HFFc6 (cell line): ENCODE data around the gene ITPK1. TPM values are rescaled to one million over a fixed set of nuclear protein-coding genes. Genes with fewer than 3 reads are reported as not detected.

Experiments used
- DNase-seq: peaks from one replicate; pipeline ENCODE4 v3.0.0-alpha.2; 2018
- H3K27ac Mint-ChIP-seq: 2 replicates; pipeline ENCODE4 v1.8.0; 2020; ENCODE audit warnings: mild to moderate bottlenecking, mixed read lengths
- H3K27me3 Mint-ChIP-seq: 2 replicates; pipeline ENCODE4 v1.8.0; 2021; ENCODE audit warnings: mild to moderate bottlenecking, moderate library complexity, mixed read lengths; ENCODE audit not compliant: insufficient read depth
- H3K36me3 Mint-ChIP-seq: 2 replicates; pipeline ENCODE4 v1.8.0; 2021; ENCODE audit warnings: low read depth, mixed read lengths
- H3K4me1 Mint-ChIP-seq: 2 replicates; pipeline ENCODE4 v1.8.0; 2020; ENCODE audit warnings: low read depth, mixed read lengths
- H3K4me3 Mint-ChIP-seq: 2 replicates; pipeline ENCODE4 v1.8.0; 2020; ENCODE audit warnings: mild to moderate bottlenecking, moderate library complexity, mixed read lengths
- H3K9me3 Mint-ChIP-seq: 2 replicates; pipeline ENCODE4 v1.8.0; 2020; ENCODE audit warnings: mild to moderate bottlenecking, mixed read lengths
- CTCF ChIP-seq: fragments of 200-600 bp; sonication (generic); IDR thresholded peaks from 2 replicates; pipeline ENCODE4 v1.5.0; 2021; ENCODE audit warnings: antibody characterized with exemption, mild to moderate bottlenecking
- total RNA-seq, 6 experiments: library from RNA; stranded (reverse); fragmentation: NEBNext Ultra II Directional; extraction: Animal tissue kit (Norgen Biotek cat#: 25700); gene quantifications; 2 replicates in 1 of 6; 3 replicates in 5 of 6; pipeline ENCODE4 v1.2.3, GENCODE V29; 2021

The ITPK1 gene
- total RNA-seq, 6 experiments from 2014 or later, result 27.3 to 38.1 (median 32.4) TPM

- no peak for DNase-seq
- no peak for TF ChIP-seq CTCF
- peaks cover 3% of the 10 kb centered on the region; the same call in 1 of the 2 replicates for H3K27me3 Mint-ChIP-seq
- no peaks in the 10 kb centered on the region for H3K36me3 Mint-ChIP-seq
- no peak overlapping the region; the same call in 1 of the 2 replicates for H3K27ac Mint-ChIP-seq
- H3K4me3 Mint-ChIP-seq, result no peak overlapping the region
- peaks cover 20% of the 10 kb centered on the region for H3K4me1 Mint-ChIP-seq
- H3K9me3 Mint-ChIP-seq, result no peaks in the 10 kb centered on the region
These were observed 60.8 kb downstream of the ITPK1 start for GRCh38 chr14:93054876-93055275.

- no peak for TF ChIP-seq CTCF
- DNase-seq, result no peak
- H3K27me3 Mint-ChIP-seq, result peaks cover 10% of the 10 kb centered on the region
- no peak overlapping the region for H3K4me3 Mint-ChIP-seq
- no peak overlapping the region for H3K27ac Mint-ChIP-seq
- peaks cover 28% of the 10 kb centered on the region for H3K4me1 Mint-ChIP-seq
- H3K36me3 Mint-ChIP-seq, result no peaks in the 10 kb centered on the region
- H3K9me3 Mint-ChIP-seq, result no peaks in the 10 kb centered on the region
These were observed 61.7 kb downstream of the ITPK1 start for GRCh38 chr14:93054006-93054405.

- Mint-ChIP-seq H3K4me3 (no peak overlapping the region), H3K9me3 (no peaks in the 10 kb centered on the region), H3K27me3 (peaks cover 17% of the 10 kb centered on the region), H3K4me1 (peaks cover 32% of the 10 kb centered on the region), H3K27ac (no peak overlapping the region), H3K36me3 (no peaks in the 10 kb centered on the region)
- DNase-seq, result no peak
- no peak for TF ChIP-seq CTCF
These were observed 63.9 kb downstream of the ITPK1 start for GRCh38 chr14:93051600-93052546.

GRCh38 chr14:93050761-93051160, 65.0 kb downstream of the ITPK1 start:
- no peaks in the 10 kb centered on the region for H3K9me3 Mint-ChIP-seq
- no peak overlapping the region for H3K4me3 Mint-ChIP-seq
- no peak overlapping the region for H3K27ac Mint-ChIP-seq
- H3K4me1 Mint-ChIP-seq, result peaks cover 32% of the 10 kb centered on the region
- H3K36me3 Mint-ChIP-seq, result no peaks in the 10 kb centered on the region
- DNase-seq, result no peak
- TF ChIP-seq CTCF, result no peak
- peaks cover 18% of the 10 kb centered on the region for H3K27me3 Mint-ChIP-seq

GRCh38 chr14:93049867-93050331, 65.8 kb downstream of the ITPK1 start:
- no peaks in the 10 kb centered on the region for H3K9me3 Mint-ChIP-seq
- H3K4me1 Mint-ChIP-seq, result peaks cover 39% of the 10 kb centered on the region
- DNase-seq, result no peak
- TF ChIP-seq CTCF, result no peak
- H3K27me3 Mint-ChIP-seq, result peaks cover 20% of the 10 kb centered on the region
- no peaks in the 10 kb centered on the region for H3K36me3 Mint-ChIP-seq
- no peak overlapping the region for H3K4me3 Mint-ChIP-seq
- no peak overlapping the region for H3K27ac Mint-ChIP-seq
